Measurements from ENCODE around the gene SMIM41. TPM values are rescaled to one million over a fixed set of nuclear protein-coding genes. Genes with fewer than 3 reads are reported as not detected.
A peak's percentile ranks its signal among the peaks of the same experiment; 100 is the strongest.

The SMIM41 gene
- polyA plus RNA-seq, 3 donors: not detected

GRCh38 chr12:52132754-52133161, 53.3 kb downstream of the SMIM41 start:
- Mint-ChIP-seq H3K27me3 (ENCODE audit: low read depth in 3 of 3) (peaks cover 8 to 24% (median 11%) of the 10 kb centered on the region in 3 donors), H3K4me1 (peaks cover 24% of the 10 kb centered on the region), H3K4me3 (peak overlapping the region in 1 of 2 donors; percentile 64), H3K9me3 (peaks cover 0 to 6% (median 2%) of the 10 kb centered on the region in 7 donors), H3K36me3 (peaks cover 0 to 3% of the 10 kb centered on the region in 2 donors), H3K27ac (peak overlapping the region in 6 of 7 donors; percentile 41 to 88 (median 62))
- Histone ChIP-seq H3K27me3 (ENCODE audit: control insufficient read depth in 2 of 2, insufficient read depth in 2 of 2, low read length in 2 of 2) (peaks cover 0 to 3% of the 10 kb centered on the region in 2 donors), H3K9ac (ENCODE audit: insufficient read depth, low read length, poor library complexity, severe bottlenecking) (no peak overlapping the region), H3K4me3 (replicated peaks in 1 of 3; ENCODE audit: low read depth in 2 of 3, low read length in 3 of 3) (no peak overlapping the region), H2AFZ (ENCODE audit: insufficient read depth, low read depth, low read length, poor library complexity, severe bottlenecking) (no peak overlapping the region), H3K9me3 (replicated peaks in 1 of 2; ENCODE audit: control insufficient read depth in 1 of 2, insufficient read depth in 1 of 2, low read length in 2 of 2) (no peaks in the 10 kb centered on the region), H3K4me1 (ENCODE audit: control insufficient read depth in 1 of 2, insufficient read depth in 2 of 2, low read length in 2 of 2) (peaks cover 12 to 21% of the 10 kb centered on the region in 2 donors), H4K20me1 (ENCODE audit: insufficient read depth, low read length) (no peaks in the 10 kb centered on the region), H3K27ac (ENCODE audit: low read depth in 1 of 2, low read length in 2 of 2) (peak overlapping the region in 1 of 2 donors; percentile 0), H3K79me2 (ENCODE audit: insufficient read depth, low read length) (no peaks in the 10 kb centered on the region), H3K4me2 (replicated peaks; ENCODE audit: extremely low read depth, low read length, poor library complexity, severe bottlenecking) (peak overlapping the region; percentile 0), H3K36me3 (replicated peaks in 1 of 2; ENCODE audit: control insufficient read depth in 1 of 2, insufficient read depth in 2 of 2, low read length in 2 of 2) (no peaks in the 10 kb centered on the region)
- intact Hi-C loops (cut with micrococcal nuclease): no loop called here
- no peak for TF ChIP-seq CTCF (IDR thresholded peaks at IDR 0.05)
- WGBS (ENCODE audit: insufficient coverage): 13% methylated on average over 3 of the region's 3 CpGs
- DNase-seq: peak; percentile 48 to 55 (median 50)

GRCh38 chr12:52137746-52138145, 58.2 kb downstream of the SMIM41 start:
- peaks cover 22 to 39% (median 28%) of the 10 kb centered on the region in 3 donors for H3K27me3 Mint-ChIP-seq (ENCODE audit: low read depth in 3 of 3)
- Histone ChIP-seq H3K4me1 (ENCODE audit: control insufficient read depth in 1 of 2, insufficient read depth in 2 of 2, low read length in 2 of 2) (peaks cover 7 to 11% of the 10 kb centered on the region in 2 donors), H3K4me3 (replicated peaks in 1 of 3; ENCODE audit: low read depth in 2 of 3, low read length in 3 of 3) (no peak overlapping the region), H3K9ac (ENCODE audit: insufficient read depth, low read length, poor library complexity, severe bottlenecking) (no peak overlapping the region), H3K4me2 (replicated peaks; ENCODE audit: extremely low read depth, low read length, poor library complexity, severe bottlenecking) (no peak overlapping the region), H3K27ac (ENCODE audit: low read depth in 1 of 2, low read length in 2 of 2) (no peak overlapping the region), H3K79me2 (ENCODE audit: insufficient read depth, low read length) (no peaks in the 10 kb centered on the region), H3K27me3 (ENCODE audit: control insufficient read depth in 2 of 2, insufficient read depth in 2 of 2, low read length in 2 of 2) (peaks cover 0 to 9% of the 10 kb centered on the region in 2 donors), H3K9me3 (replicated peaks in 1 of 2; ENCODE audit: control insufficient read depth in 1 of 2, insufficient read depth in 1 of 2, low read length in 2 of 2) (no peaks in the 10 kb centered on the region), H3K36me3 (replicated peaks in 1 of 2; ENCODE audit: control insufficient read depth in 1 of 2, insufficient read depth in 2 of 2, low read length in 2 of 2) (no peaks in the 10 kb centered on the region), H4K20me1 (ENCODE audit: insufficient read depth, low read length) (no peaks in the 10 kb centered on the region), H2AFZ (ENCODE audit: insufficient read depth, low read depth, low read length, poor library complexity, severe bottlenecking) (no peak overlapping the region)
- H3K27ac Mint-ChIP-seq: no peak overlapping the region
- peak overlapping the region in 1 of 2 donors; percentile 21 for H3K4me3 Mint-ChIP-seq
- no peaks in the 10 kb centered on the region for H3K36me3 Mint-ChIP-seq
- intact Hi-C loops (cut with micrococcal nuclease): no loop called here
- no peak for TF ChIP-seq CTCF (IDR thresholded peaks at IDR 0.05)
- no peak for DNase-seq
- 98% methylated on average over 4 of the region's 5 CpGs for WGBS (ENCODE audit: insufficient coverage)
- no peaks in the 10 kb centered on the region for H3K9me3 Mint-ChIP-seq
- H3K4me1 Mint-ChIP-seq: peaks cover 12% of the 10 kb centered on the region

All from CD14-positive monocyte (primary cell).